Fibroblast of skin of right biceps (primary cell): ENCODE data around the gene ADAMTS7.
"Not testable (repeated sequence)": the region's sequence is repeated elsewhere in the genome, so short reads cannot be mapped to it uniquely, and the experiment has no call there.

Source experiments
- DNase-seq: peaks from one replicate; pipeline ENCODE4 v3.0.0-alpha.2; 2013

Gene ADAMTS7

DNA sequence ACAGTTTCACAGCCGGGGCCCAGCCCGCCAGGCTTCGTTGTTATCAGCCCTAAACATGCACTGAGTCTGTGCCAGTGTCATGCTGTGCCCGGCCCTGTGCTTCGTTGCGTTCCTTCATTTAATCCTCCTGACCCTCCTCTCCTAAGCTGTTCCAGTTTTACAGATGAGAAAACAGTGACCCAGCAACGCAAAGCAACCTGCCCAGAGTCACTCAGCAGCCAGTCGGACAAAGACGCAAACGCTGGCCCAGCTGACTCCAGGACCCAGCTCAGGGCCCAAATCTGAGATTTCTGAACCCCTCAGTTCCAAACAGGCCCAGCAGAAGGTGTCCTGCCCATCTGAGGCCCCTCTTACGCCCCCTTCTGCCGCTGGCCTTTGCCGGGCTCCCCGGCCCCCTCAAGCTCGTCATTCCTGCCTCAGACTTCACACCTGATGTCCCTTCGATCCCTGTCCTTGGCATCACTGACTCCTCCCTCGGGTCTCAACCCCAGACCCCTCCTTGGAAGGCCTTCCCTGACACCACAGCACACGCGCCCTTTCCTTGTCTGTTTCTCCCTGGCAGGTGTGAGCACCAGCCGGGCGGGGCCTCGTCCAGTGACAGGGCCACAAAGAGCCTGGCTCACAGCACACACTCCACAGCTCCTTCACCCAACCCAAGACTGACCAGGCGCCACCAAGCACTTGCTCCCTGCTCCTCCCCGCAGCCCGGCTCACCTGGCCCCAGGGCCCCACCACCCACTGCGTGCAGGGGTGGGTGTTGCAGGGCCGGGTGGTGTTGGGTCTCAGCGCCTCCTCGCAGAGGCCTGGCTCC, 48.1 kb downstream of the ADAMTS7 start:
- no peak for DNase-seq

DNA sequence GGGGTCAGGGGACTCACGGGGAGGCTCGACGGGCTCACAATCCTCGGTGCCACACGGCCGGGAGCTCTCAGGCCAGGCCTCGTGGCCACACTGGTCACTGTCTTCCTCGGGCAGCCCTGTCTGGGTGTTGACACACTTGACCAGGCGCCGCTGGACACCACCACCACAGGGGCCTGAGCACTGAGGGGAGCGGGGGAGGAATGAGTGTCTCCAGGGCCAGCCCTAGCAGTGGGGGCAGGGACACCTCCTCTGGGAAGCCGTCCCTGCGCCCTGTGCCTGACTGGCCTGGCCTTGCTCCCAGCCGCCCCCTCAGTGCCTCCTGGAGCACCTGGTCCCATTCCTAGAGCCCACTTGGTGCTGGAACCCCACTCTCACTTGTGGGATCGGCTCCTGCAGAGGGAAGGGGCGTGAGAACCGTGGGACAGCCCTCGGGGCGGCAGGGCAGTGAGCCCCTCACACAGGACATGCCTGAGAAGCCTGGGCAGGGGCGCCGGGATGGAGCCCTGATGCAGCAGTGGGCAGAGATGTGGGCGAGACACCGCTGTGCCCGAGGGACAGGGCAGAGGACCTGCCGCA, 48.8 kb downstream of the ADAMTS7 start:
- DNase-seq, result not testable (repeated sequence)

DNA sequence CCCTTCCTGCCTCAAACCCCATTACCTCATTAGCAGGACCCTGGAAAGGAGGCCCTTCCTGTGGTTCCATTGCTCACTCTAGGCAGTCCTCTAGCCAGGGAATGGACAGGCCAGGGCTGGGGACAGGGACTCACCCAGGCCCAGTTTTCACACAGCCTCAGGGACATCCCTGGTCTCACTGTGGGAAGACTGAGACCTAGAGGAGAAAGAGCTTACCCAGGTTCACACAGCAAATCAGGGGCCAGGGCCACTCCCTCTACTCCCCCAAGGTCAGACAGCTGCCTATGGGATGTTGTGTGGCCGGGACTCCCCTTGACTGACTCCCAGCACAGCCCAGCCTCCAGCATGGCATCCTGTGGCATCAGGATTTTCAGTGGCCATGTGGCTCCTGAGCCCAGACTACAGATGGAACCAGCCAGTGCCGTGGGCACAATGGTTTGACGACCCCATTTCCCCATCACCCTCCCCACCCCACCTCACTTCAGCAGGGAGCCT, 49.3 kb downstream of the ADAMTS7 start:
- no peak for DNase-seq

- DNase-seq, result peak; percentile 10
These were observed 49.8 kb downstream of the ADAMTS7 start for GRCh38 chr15:78761475-78761874.

DNA sequence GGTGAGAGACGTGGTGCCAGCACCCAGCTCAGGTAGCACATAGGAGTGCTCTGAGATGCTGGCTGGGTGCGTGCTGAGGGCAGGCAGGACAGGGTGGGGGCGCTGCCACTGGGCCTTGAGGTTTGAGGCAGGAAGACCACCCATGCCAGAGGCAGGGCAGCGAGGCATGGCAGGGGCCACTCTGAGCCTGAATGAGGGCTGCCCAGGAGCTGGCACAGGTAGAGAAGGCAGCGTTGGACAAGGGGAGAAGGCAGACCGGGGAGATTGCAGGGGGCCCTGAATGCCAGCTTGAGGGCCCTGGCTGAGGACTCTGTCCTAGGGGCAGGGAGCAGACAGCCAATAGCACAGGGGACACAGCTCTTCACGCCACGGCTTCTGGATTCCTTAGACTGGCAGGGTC, 50.2 kb downstream of the ADAMTS7 start:
- DNase-seq, result no peak

DNA sequence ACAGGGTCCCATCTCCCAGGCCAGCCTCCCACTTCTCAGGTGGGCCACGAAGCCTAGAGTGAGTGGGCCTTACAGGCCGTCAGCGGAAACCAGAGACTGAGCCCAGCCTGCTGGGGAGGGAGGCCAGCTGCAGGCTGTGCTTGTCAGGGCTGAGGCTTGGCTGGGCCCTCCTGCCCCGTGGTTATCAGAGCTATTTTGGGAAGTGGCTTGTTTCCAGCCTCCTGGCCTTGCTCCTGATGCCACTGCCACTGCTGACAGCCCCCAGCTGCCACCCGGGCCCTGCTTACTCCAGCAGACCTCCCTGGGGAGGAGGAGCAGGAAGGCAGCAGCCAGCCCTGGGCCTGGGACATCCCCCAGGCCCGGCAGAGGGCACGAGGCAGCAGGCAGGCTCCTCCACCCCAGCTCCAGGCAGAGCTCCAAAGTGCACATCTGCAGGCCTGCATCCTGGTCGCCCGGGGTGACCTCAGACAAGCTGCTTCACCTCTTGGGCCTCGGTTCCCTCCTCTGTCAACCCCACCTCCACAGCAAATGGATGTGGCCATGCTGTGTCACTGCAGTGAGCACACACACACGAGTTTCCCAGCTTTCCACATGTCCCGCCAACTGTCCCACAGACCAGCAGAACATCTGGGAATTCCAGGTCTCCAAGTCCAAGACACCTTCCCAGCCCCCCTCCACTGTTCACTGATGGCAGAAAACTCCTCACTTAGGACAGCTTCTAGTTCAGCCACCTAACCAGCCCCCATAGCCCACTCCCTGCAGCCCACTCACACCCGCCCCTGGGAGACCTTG, 51.0 kb downstream of the ADAMTS7 start:
- DNase-seq, result not testable (repeated sequence)

DNA sequence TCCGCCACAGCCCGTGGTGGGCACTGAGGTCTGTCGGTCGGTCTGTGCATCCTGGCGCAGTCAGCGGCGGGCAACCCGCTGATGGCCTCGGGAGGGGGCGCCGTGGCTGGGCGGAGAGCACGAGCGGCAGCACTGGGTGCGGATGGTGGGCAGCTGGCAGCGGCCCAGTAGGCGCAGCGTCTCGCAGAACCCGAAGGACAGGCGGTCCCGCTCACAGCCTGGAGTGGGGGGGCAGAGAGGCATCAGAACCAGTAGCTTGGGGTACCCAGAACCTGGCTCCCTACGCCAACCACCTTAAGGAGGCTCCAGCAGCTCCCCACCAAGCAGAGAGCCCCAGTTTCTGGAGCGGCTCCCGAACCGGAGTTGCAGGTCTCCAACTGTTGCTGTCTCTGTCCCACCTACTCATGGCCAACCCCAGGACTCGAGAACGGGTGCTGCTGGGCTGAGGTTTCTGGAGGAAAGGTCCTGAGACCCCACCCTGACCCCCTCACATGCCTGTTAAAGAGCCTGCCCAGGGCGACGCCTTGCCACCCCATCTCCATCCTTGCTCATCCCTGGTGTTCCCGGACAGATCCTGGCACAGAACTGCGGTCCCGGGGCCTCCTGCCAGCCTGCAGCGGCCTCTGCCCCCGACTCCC, 51.8 kb downstream of the ADAMTS7 start:
- DNase-seq, result not testable (repeated sequence)

DNA sequence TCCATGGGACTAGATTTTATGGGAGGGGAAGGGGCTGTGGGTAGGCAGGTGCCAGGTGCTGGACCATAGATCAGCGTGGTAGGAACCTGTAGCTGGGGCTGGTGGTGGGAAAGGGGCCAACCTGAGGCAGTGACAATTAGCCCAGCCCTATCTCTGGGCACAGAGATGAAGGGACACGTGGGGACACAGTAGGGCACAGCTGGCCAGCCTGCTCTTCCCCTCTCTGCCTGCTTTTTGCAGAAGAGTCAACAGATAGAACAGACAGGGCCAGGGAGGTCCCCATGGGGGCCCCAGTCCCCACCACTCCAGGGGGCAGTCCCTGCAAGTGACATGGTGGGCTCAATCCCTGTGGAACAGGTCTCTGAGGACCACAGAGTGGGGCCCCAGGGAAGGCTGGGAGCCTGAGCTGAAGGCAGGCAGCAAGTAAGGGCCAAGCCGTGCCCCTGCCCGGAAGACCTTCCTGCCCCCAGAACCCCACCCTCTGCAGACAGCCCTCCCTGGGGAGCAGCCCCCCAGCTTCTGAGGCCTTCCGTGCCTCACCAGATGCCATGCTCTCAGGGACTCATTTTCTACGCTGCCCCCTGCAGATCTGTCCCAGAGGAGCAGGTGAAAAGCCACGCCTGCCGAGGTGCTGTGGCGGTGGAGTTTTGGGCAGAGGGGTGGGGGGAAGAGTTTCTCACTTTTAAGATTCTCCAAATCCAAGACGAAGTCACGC, 52.6 kb downstream of the ADAMTS7 start:
- not testable (repeated sequence) for DNase-seq

DNA sequence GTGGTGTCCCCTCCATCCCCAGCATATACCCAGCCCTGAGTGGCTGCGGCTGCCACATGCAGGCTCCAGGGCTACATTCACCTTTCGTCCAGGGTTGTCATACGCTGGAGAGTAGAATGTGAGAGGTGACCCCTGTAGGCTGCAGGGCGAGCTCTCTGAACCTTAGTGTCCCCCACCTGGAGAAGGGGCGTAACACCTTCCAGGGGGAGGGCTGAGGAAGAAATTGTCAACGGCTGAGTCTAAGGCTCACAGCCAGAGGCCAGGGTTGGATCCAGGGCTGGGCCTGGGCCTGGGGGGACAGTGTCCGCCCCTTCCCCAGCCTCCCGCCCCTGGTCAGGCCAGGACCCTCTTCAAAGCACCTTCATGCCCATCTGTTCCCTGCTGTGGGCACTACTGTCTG, 53.2 kb downstream of the ADAMTS7 start:
- not testable (repeated sequence) for DNase-seq

- DNase-seq, result no peak
These were observed 53.7 kb downstream of the ADAMTS7 start for GRCh38 chr15:78757636-78757905.

DNA sequence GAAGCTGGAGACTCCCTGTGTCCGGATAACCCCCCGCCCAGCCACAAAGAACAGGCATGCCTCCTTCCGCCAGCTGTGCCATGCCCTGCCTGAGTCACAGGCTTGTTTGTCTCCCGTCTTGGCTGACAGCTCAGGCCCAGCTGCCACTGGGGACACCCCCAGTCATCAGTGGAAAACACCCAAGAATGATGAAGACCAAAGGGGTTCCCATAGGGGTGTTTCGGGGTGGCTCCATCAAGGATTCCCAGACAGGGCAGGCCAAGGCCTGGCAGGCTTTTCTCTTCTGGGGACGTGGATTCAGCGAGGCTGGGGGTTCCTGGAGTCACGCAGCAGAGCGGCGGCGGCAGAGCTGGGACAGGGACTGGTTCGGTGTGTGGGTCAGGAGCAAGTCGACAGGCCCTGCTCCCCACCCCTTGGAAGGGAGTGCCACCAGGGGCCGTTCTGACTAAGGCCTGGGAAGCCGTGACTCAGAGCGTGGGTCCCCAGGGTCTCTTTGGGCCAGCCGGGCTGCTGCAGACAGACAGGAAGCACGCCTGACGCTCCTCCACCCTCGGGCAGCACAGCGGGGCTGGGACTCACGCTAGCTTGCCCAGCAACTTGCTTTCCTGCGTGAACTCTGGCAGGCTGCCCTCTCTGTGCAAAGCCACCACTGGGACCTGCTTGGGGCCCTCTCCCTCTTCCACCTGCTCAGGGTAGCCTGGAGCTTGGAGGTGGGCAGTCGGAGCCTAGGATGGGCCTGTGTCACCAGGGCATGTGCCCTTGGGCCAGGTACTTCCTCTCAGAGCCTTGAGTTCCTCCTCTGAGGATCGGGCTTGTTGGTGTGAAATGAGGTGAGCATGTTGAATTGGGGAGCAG, 54.3 kb downstream of the ADAMTS7 start:
- peak; percentile 83 for DNase-seq

DNA sequence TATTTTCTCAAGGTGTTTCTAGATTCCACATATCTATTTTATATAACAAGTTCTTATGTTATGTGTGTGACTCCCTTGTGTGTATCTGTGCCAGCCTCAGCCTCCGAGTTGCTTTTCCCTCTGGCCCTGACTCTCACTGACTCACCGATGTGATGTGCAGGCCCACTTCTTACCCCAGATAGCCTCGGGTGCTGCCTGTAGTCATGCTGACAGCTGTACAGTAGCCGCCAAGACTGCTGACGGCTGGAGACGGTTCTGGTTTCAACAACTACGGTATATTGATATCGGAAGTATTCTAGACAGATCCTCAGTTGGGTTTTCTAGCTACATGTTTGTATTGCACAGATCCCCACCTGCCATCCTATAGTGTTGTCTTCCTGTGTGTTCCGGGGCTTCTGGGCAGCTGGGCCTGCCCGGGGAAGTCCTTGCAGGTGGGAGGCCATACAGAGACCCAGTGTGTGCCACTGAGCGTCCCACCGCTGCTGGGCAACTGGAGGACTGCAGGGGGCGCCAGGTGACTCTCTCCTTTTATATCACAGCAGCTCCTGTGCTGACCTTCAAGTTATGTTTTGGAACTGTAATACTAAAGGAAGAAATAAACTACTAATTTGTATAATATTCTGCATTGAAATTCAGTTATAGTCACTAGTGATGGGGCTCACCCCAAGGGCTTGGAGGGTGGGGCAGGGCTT, 55.2 kb downstream of the ADAMTS7 start:
- peak; percentile 67 for DNase-seq

DNA sequence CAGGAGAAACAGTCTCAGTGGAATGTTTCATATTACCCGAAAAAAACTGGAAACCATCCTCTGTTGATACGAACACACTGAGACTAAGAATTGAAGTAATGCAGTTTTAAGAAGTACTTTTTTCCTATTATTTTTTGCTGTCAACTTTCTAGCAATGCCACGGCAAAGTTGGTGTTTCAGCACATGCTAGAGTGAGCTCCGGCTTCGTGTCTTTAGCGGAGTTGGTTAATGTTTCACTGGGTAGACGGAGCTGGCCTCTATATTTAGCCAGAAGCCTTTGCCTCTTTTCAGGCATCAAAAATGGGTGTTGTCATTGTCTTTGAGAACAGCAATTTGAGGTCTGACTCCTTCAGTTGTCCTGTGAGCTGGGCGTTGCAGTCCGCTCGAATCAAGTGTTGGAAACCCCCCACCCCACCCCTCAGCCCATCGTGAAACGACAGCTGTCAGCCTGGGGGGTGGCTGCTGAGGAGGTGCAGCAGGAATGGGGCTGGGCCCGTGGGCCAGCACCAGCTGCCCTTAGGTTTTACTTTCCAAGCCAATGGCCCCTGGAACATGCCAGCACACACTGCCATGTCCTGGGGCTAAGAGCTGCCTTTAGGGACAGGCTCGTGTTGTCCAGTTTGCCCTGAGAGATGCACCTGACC, 56.5 kb downstream of the ADAMTS7 start:
- not testable (repeated sequence) for DNase-seq

DNA sequence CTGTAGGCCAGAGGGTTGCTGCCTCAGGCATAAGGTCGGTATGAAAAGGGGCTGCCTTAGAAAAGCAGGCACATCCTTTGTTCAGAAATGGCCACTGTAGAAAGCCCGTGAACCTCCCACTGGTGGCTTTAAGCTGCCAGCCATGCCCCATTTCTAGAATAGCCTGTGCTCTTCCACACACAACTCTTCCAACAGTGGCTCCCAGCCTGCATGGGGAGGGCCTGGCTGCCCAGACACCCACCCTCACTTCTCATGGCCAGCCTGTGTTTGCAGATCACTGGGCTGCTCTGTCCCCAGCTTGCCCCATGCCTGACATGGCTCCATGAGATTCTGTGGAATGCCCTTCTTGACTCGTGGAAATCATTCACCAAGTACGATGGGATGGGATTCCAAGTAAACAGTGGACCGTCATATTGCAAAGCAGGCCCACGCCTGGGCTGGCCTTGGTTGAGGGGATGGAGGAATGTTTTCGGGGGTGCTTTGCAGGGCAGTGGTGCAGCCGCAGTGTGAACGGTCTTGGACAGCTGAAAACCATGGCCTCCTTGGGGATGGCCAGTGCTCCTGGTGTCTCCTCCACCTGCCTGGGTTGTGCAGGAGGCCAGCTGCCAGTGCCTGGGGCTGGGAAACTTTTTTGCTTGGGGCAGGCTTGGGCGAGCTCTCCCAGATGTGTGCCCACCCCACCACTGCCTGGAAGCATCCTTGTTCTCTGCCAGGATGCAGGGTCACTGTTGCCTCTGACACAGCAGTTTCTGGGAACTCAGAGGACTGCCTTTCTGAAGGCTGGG, 57.3 kb downstream of the ADAMTS7 start:
- not testable (repeated sequence) for DNase-seq

- not testable (repeated sequence) for DNase-seq
These were observed 58.0 kb downstream of the ADAMTS7 start for GRCh38 chr15:78753359-78753659.

GRCh38 chr15:78752492-78753358, 58.5 kb downstream of the ADAMTS7 start:
- no peak for DNase-seq

- no peak for DNase-seq
These were observed 59.7 kb downstream of the ADAMTS7 start for GRCh38 chr15:78751602-78751979.

DNA sequence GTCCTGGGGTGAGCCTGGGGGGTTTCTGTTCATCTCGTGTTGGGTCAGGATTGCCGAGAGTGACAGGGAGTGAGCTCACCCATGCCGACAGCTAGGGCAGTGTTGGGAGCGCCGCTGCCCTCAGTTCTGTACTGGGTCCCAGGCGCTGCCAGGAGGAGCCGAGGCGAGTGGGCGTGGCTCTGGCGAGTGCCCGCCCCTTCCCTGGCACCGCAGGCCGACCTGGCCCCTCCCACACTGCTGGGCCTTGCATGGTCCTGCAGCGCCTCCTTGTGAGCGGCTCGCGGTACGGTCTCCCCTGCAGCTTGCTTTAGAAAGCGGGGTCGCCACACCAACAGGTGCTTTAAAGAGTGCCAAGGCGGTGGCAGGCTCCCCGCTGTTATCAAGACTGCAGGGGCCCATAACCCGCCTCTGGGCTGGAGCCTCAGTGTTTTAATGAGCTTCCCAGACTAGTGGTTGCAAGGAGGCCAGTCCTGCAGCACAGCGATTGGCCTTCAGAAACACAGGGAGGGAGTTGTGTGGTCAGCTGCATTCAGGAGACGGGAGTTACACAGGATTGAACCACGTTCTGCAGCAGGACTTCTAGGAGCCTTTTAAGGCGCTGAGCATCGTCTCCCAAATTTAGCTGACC, 60.2 kb downstream of the ADAMTS7 start:
- peak; percentile 81 for DNase-seq
